ENCODE results near the gene CLIC1. TPM values are rescaled to one million over a fixed set of nuclear protein-coding genes. Genes with fewer than 3 reads are reported as not detected.

CLIC1 gene
- total and polyA plus RNA-seq, 2 donors from 2014 or later = 456 to 489 TPM

GRCh38 chr6:31692886-31693285 lies 43.4 kb downstream of the CLIC1 start:
- no peaks in the 10 kb centered on the region for H3K4me1 ChIP-seq (ENCODE audit: control insufficient read depth in 2 of 3, insufficient read depth in 2 of 3, low read depth in 1 of 3, low read length in 3 of 3)
- no peaks in the 10 kb centered on the region for H3K9me3 ChIP-seq (ENCODE audit: control insufficient read depth in 2 of 3, insufficient read depth in 1 of 3, low read length in 3 of 3)
- H3K4me3 ChIP-seq (ENCODE audit: low read length in 3 of 3) = no peak overlapping the region
- H3K9ac ChIP-seq (ENCODE audit: low read length in 3 of 3) = no peak overlapping the region
- no peak for DNase-seq
- no peak for FAIRE-seq
- H3K27ac ChIP-seq (ENCODE audit: low read depth in 2 of 2, low read length in 2 of 2) = no peak overlapping the region
- no peak for TF ChIP-seq CTCF (IDR thresholded peaks at IDR 0.05; ENCODE audit: borderline replicate concordance, extremely low read depth, insufficient read depth)
- H3K36me3 ChIP-seq (ENCODE audit: control insufficient read depth in 2 of 3, insufficient read depth in 3 of 3, low read length in 3 of 3) = peaks cover 9 to 50% (median 44%) of the 10 kb centered on the region in 3 donors
- intact Hi-C loops (cut with DNase I) = no loop called here
- H3K27me3 ChIP-seq (ENCODE audit: control insufficient read depth, insufficient read depth, low read length) = no peaks in the 10 kb centered on the region

GRCh38 chr6:31692353-31692752 lies 44.0 kb downstream of the CLIC1 start:
- intact Hi-C loops (cut with DNase I) = no loop called here
- Histone ChIP-seq H3K27ac (ENCODE audit: low read depth in 2 of 2, low read length in 2 of 2) (no peak overlapping the region), H3K9me3 (ENCODE audit: control insufficient read depth in 2 of 3, insufficient read depth in 1 of 3, low read length in 3 of 3) (no peaks in the 10 kb centered on the region), H3K4me3 (ENCODE audit: low read length in 3 of 3) (no peak overlapping the region), H3K9ac (ENCODE audit: low read length in 3 of 3) (no peak overlapping the region), H3K4me1 (ENCODE audit: control insufficient read depth in 2 of 3, insufficient read depth in 2 of 3, low read depth in 1 of 3, low read length in 3 of 3) (no peaks in the 10 kb centered on the region), H3K27me3 (ENCODE audit: control insufficient read depth, insufficient read depth, low read length) (no peaks in the 10 kb centered on the region), H3K36me3 (ENCODE audit: control insufficient read depth in 2 of 3, insufficient read depth in 3 of 3, low read length in 3 of 3) (peaks cover 9 to 54% (median 45%) of the 10 kb centered on the region in 3 donors)
- FAIRE-seq (no peak), DNase-seq (no peak)
- no peak for TF ChIP-seq CTCF (IDR thresholded peaks at IDR 0.05; ENCODE audit: borderline replicate concordance, extremely low read depth, insufficient read depth)

GRCh38 chr6:31691564-31692108 lies 44.7 kb downstream of the CLIC1 start:
- intact Hi-C loops (cut with DNase I) = no loop called here
- no peaks in the 10 kb centered on the region for H3K27me3 ChIP-seq (ENCODE audit: control insufficient read depth, insufficient read depth, low read length)

More at GRCh38 chr6:31691564-31692108, 44.7 kb downstream of the CLIC1 start:
- FAIRE-seq = no peak
- TF ChIP-seq CTCF (IDR thresholded peaks at IDR 0.05; ENCODE audit: borderline replicate concordance, extremely low read depth, insufficient read depth) = no peak
- Histone ChIP-seq H3K4me3 (ENCODE audit: low read length in 3 of 3) (no peak overlapping the region), H3K9me3 (ENCODE audit: control insufficient read depth in 2 of 3, insufficient read depth in 1 of 3, low read length in 3 of 3) (no peaks in the 10 kb centered on the region), H3K4me1 (ENCODE audit: control insufficient read depth in 2 of 3, insufficient read depth in 2 of 3, low read depth in 1 of 3, low read length in 3 of 3) (no peaks in the 10 kb centered on the region), H3K27ac (ENCODE audit: low read depth in 2 of 2, low read length in 2 of 2) (no peak overlapping the region), H3K9ac (ENCODE audit: low read length in 3 of 3) (no peak overlapping the region), H3K36me3 (ENCODE audit: control insufficient read depth in 2 of 3, insufficient read depth in 3 of 3, low read length in 3 of 3) (peaks cover 9 to 51% (median 46%) of the 10 kb centered on the region in 3 donors)
- no peak for DNase-seq
